ENCODE data around the gene NRG3. TPM values are rescaled to one million over a fixed set of nuclear protein-coding genes. Genes with fewer than 3 reads are reported as not detected.

The NRG3 gene
- total and polyA plus RNA-seq, 12 donors: 0.46 to 3.8 (median 1.3) TPM

GRCh38 chr10:82737549-82737948, 862.6 kb downstream of the NRG3 start:
- Histone ChIP-seq H3K9me3 (replicated peaks in 1 of 3) (no peaks in the 10 kb centered on the region), H3K4me1 (replicated peaks in 1 of 2) (peaks cover 0 to 4% of the 10 kb centered on the region in 2 donors), H3K36me3 (replicated peaks in 1 of 2) (no peaks in the 10 kb centered on the region), H3K4me3 (no peak overlapping the region), H3K27me3 (no peaks in the 10 kb centered on the region), H3K27ac (no peak overlapping the region)
- intact Hi-C loops (cut with DNase I): no loop called here
- DNase-seq: no peak
- WGBS, 4 donors: 68 to 78% (median 75%) methylated on average over 7 to 11 of the region's 11 CpGs
- TF ChIP-seq, protein P1, sequence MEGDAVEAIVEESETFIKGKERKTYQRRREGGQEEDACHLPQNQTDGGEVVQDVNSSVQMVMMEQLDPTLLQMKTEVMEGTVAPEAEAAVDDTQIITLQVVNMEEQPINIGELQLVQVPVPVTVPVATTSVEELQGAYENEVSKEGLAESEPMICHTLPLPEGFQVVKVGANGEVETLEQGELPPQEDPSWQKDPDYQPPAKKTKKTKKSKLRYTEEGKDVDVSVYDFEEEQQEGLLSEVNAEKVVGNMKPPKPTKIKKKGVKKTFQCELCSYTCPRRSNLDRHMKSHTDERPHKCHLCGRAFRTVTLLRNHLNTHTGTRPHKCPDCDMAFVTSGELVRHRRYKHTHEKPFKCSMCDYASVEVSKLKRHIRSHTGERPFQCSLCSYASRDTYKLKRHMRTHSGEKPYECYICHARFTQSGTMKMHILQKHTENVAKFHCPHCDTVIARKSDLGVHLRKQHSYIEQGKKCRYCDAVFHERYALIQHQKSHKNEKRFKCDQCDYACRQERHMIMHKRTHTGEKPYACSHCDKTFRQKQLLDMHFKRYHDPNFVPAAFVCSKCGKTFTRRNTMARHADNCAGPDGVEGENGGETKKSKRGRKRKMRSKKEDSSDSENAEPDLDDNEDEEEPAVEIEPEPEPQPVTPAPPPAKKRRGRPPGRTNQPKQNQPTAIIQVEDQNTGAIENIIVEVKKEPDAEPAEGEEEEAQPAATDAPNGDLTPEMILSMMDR (IDR thresholded peaks at IDR 0.05): no peak
- TF ChIP-seq POLR2A (IDR thresholded peaks at IDR 0.05): no peak

- WGBS, 4 donors: 74 to 88% (median 85%) methylated on average over 7 to 8 of the region's 8 CpGs
- H3K27ac ChIP-seq: no peak overlapping the region
- H3K4me1 ChIP-seq (replicated peaks in 1 of 2): peaks cover 0 to 4% of the 10 kb centered on the region in 2 donors
- no peak overlapping the region for H3K4me3 ChIP-seq
- no peak for TF ChIP-seq POLR2A (IDR thresholded peaks at IDR 0.05)
- TF ChIP-seq, protein P1 (IDR thresholded peaks at IDR 0.05): no peak
- no peak for DNase-seq
- no peaks in the 10 kb centered on the region for H3K27me3 ChIP-seq
- H3K36me3 ChIP-seq (replicated peaks in 1 of 2): no peaks in the 10 kb centered on the region
- intact Hi-C loops (cut with DNase I): no loop called here
- no peaks in the 10 kb centered on the region for H3K9me3 ChIP-seq (replicated peaks in 1 of 3)
These were observed 863.6 kb downstream of the NRG3 start for GRCh38 chr10:82738592-82738991.

GRCh38 chr10:82742478-82742877, 867.5 kb downstream of the NRG3 start:
- WGBS, 4 donors: 32 to 37% (median 36%) methylated on average over 4 of the region's 4 CpGs
- Histone ChIP-seq H3K36me3 (replicated peaks in 1 of 2) (no peaks in the 10 kb centered on the region), H3K27ac (no peak overlapping the region), H3K27me3 (no peaks in the 10 kb centered on the region), H3K9me3 (replicated peaks in 1 of 3) (no peaks in the 10 kb centered on the region), H3K4me1 (replicated peaks in 1 of 2) (peaks cover 0 to 4% of the 10 kb centered on the region in 2 donors), H3K4me3 (no peak overlapping the region)
- intact Hi-C loops (cut with DNase I): no loop called here
- peak; percentile 24 to 67 (median 56) for DNase-seq
- TF ChIP-seq POLR2A (IDR thresholded peaks at IDR 0.05): no peak
- TF ChIP-seq, protein P1 (IDR thresholded peaks at IDR 0.05): no peak

DNA sequence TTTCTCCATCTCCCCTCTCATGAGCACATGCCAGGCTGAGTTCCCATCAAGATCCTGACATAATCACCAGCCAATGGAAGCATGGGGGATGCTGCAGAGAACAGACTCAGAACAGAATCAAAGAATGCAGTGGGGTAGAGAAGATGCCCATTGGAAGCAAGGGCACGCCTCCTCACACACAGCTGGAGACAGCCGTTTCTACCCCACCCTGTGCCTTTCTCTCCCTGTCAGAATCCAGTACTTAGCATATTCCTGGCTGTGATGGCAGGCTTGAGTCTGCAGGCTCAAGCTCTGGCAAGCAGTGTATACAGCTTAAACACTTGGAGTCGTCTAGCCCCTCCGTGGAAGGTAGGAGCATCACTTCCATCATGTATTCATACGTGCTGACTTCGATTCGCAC, 867.9 kb downstream of the NRG3 start:
- peaks cover 0 to 4% of the 10 kb centered on the region in 2 donors for H3K4me1 ChIP-seq (replicated peaks in 1 of 2)
- intact Hi-C loops (cut with DNase I): no loop called here
- no peaks in the 10 kb centered on the region for H3K9me3 ChIP-seq (replicated peaks in 1 of 3)
- H3K36me3 ChIP-seq (replicated peaks in 1 of 2): no peaks in the 10 kb centered on the region
- H3K4me3 ChIP-seq: no peak overlapping the region
- no peak for DNase-seq
- H3K27me3 ChIP-seq: no peaks in the 10 kb centered on the region
- 87 to 94% (median 89%) methylated on average over 7 of the region's 7 CpGs for WGBS, 4 donors
- no peak overlapping the region for H3K27ac ChIP-seq
- TF ChIP-seq, protein P1 (IDR thresholded peaks at IDR 0.05): no peak
- no peak for TF ChIP-seq POLR2A (IDR thresholded peaks at IDR 0.05)
